Hepatocyte (in vitro differentiated cells): ENCODE data around the gene C5orf34.
"Not testable (repeated sequence)": the region's sequence is repeated elsewhere in the genome, so short reads cannot be mapped to it uniquely, and the experiment has no call there.

Experiments
- CTCF ChIP-seq: fragments of 200-600 bp; sonication (generic); IDR thresholded peaks from 2 replicates; pipeline ENCODE4 v1.5.1; 2016; ENCODE audit warnings: antibody characterized with exemption, mild to moderate bottlenecking; ENCODE audit not compliant: poor library complexity
- EZH2 ChIP-seq: fragments of 200-600 bp; sonication (generic); IDR thresholded peaks from 2 replicates; pipeline ENCODE4 v1.6.1; 2016; ENCODE audit warnings: antibody characterized with exemption, mild to moderate bottlenecking, borderline replicate concordance
- EZH2phosphoT487 ChIP-seq: fragments of 200-600 bp; sonication (generic); IDR thresholded peaks from one replicate; pipeline ENCODE4 v1.6.1; 2018; ENCODE audit warnings: antibody characterized with exemption, mild to moderate bottlenecking, low read depth, moderate library complexity; ENCODE audit not compliant: unreplicated experiment, severe bottlenecking

- not testable (repeated sequence) for TF ChIP-seq CTCF, EZH2, EZH2phosphoT487
These were observed 41.6 kb upstream of the C5orf34 start for GRCh38 chr5:43556607-43556856.
